RKO (cell line): ENCODE measurements around the gene ZFYVE28.
"Not testable (repeated sequence)": the region's sequence is repeated elsewhere in the genome, so short reads cannot be mapped to it uniquely, and the experiment has no call there.

Experiments used
- DNase-seq: peaks from one replicate; pipeline ENCODE4 v3.0.0-alpha.2; 2016; ENCODE audit warnings: low spot score

The ZFYVE28 gene

GRCh38 chr4:2390146-2390545 is 28.3 kb downstream of the ZFYVE28 start:
- no peak for DNase-seq

DNA sequence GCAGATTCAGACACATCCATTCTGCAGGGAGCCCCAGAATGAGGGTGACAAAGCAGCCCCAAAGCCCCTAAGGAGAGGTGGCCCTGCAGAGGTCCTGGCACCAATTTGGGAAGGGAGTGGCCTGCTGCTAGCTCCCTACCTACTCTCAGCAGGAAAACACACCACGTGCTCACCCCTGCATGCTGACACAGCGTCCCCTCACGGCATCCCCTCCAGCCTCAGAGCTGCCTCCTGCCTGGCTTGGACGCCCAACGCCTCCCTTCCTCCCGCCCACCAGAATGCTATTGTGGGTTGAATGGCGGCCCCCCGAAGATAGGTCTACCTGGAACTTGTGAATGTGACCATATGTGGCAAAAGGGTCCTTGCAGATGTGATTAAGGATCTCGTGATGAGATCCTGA is 28.8 kb downstream of the ZFYVE28 start:
- DNase-seq: no peak

GRCh38 chr4:2388429-2389182 is 29.8 kb downstream of the ZFYVE28 start:
- DNase-seq: no peak

GRCh38 chr4:2387829-2388228 is 30.6 kb downstream of the ZFYVE28 start:
- no peak for DNase-seq

GRCh38 chr4:2387218-2387617 is 31.2 kb downstream of the ZFYVE28 start:
- DNase-seq: no peak

DNA sequence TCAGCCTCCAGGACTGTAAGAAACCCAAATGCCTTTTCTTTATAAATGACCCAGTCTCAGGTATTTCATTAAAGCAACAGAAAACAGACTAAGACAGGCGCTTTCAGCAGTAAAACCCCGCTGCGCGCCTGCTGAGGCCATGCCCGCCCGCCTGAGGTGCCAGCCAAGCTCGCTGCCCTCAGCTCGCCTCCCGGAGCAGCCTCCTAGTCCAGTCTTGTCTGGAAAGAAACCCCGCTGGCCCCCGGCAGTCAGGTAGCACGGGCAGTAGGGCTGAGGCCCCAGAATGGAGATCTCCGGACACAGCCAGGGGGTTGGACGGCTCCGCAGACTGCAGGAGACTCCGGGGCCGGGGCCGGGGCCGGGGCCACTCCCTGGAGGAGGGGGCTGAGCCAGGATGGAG is 31.7 kb downstream of the ZFYVE28 start:
- no peak for DNase-seq

DNA sequence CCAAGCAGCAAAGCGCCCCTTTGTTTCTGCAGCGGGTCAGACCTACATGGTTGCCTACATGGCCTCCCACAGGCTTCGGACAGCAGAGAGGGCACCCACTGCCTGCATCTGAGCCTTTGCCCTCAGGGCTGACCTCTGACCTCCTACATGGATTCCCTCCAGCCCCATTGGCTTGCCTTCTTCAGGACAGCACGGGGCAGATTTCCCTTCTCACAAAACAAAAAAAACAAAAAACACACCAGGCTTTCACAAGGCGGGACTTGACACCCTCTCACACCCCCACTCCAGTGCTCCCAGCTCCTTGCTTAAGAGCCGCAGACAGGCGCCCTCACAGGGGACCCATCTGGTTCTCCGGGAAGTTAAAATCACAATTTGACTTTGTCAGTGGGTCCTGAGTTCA is 32.9 kb downstream of the ZFYVE28 start:
- no peak for DNase-seq

DNA sequence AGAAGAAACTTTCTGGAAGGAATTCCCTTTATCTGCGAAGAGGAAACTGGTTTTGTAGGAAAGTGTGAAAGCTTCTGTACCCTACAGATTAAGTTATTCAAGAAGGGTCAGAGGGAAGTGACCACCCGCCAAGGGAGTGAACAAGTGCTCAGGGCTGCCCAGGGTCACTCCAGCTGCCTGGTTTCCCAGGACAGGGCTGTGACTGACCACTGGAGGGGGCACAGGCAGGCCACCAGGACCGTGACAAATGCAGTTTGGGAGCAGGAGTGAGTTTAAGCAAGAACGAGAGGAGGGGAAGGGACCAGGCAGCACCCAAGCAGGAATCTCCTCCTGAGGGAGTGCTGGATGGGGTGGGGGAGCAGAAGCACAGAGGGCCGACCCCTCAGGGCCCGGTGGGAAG is 34.2 kb downstream of the ZFYVE28 start:
- no peak for DNase-seq

DNA sequence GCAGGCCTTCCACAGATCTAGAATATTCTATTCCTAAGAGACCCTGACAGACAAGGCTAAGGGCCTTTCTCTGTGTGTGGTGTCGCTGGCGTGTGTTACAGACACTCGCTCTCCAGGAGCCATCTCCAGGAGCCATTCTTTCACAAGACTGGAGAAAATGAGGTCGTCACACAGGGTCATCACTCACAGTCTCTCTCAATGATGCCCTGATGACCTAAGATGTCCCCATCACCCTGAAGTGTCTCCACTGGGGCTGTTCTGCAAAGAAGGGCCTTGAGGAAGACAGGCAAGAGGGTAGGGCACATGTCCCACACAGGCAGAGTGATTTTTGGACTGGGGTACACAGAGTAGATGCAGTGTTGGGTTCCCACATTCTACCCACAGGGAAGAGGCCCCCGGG is 34.7 kb downstream of the ZFYVE28 start:
- DNase-seq: no peak

- DNase-seq: not testable (repeated sequence)
Measured at GRCh38 chr4:2383220-2383631, 35.2 kb downstream of the ZFYVE28 start.

DNA sequence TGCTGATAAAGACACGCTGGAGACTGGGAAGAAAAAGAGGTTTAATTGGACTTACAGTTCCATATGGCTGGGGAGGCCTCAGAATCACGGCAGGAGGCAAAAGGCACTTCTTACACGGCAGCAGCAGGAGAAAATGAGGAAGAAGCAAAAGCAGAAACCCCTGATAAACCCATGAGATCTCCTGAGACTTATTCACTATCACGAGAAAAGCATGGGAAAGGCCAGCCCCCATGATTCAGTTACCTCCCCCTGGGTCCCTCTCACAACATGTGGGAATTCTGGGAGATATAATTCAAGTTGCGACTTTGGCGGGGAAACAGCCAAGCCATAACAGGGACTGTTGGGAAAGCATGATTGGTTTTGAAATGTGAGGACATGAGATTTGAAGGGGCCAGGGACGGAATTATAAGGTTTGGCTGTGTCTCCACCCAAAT is 35.7 kb downstream of the ZFYVE28 start:
- not testable (repeated sequence) for DNase-seq

DNA sequence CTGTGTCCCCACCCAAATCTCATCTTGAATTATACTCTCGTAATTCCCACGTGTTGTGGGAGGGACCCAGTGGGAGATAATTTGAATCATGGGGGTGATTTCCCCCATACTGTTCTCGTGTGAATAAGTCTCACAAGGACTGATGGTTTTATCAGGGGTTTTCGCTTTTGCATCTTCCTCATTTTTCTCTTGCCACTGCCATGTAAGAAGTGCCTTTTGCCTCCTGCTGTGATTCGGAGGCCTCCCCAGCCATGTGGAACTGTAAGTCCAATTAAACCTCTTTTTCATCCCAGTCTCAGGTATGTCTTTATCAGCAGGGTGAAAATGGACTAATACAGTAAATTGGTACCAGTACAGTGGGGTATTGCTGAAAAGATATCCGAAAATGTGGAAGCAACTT is 37.9 kb downstream of the ZFYVE28 start:
- DNase-seq: not testable (repeated sequence)

GRCh38 chr4:2378898-2379297 is 39.5 kb downstream of the ZFYVE28 start:
- DNase-seq: no peak

DNA sequence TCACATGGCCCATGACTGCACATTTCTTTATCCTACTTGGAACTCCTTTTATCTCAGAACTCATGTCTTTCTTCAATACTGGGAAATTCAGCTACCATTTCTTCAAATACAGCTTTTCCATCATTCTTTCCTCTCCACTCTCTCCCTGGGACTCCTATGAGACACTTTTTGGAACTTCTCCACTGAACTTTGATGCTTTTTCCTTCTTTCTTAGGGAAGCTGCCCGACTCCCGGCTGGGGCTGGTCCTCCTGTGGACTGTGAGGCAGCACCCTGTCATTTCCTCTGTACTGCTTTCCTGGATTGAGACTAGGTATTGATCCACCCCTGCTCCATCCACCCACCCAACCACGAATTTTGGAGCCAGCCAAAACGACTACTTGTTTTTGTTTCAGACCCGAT is 40.0 kb downstream of the ZFYVE28 start:
- no peak for DNase-seq

DNA sequence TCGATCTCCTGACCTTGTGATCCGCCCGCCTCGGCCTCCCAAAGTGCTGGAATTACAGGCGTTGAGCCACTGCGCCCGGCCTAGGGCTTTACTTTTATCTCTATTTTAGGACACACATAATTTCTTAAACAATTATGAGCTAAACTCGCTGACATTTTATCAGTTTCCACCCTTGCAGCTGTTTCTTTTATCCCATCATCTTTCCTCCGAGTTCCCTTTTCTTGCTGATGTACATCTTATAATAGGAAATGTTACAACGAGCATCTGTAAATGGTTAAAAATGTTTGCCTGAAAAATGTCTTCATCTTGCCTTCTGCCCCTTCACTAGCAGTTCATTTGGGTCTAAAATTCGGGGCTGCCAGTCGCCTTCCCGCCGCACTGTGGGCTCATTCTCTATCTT is 41.2 kb downstream of the ZFYVE28 start:
- DNase-seq: no peak

- DNase-seq: no peak
Measured at GRCh38 chr4:2375427-2375826, 43.0 kb downstream of the ZFYVE28 start.

DNA sequence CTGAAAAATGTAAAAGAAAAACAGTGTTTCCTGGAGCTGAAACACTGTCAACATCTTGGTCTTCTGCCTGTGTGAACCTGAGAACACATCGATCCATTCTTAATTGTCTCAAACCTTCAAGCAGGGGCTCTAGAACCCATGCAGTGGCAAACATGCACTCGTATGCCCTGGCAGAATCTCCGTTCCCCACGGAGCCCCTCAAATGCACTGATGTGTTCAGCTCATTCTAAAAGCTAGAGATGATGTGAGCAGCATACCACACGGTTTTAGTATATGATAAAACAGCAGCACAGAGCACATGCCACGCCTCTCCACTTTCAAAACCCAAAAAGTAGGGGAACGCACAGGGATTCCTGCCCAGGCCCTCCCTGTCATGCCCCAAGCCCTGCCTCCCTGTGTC is 44.9 kb downstream of the ZFYVE28 start:
- DNase-seq: no peak

- DNase-seq: no peak
Measured at GRCh38 chr4:2372488-2373030, 45.9 kb downstream of the ZFYVE28 start.

GRCh38 chr4:2371765-2372487 is 46.5 kb downstream of the ZFYVE28 start:
- no peak for DNase-seq

- DNase-seq: no peak
Measured at GRCh38 chr4:2370597-2371320, 47.7 kb downstream of the ZFYVE28 start.

GRCh38 chr4:2368746-2369437 is 49.6 kb downstream of the ZFYVE28 start:
- DNase-seq: no peak

DNA sequence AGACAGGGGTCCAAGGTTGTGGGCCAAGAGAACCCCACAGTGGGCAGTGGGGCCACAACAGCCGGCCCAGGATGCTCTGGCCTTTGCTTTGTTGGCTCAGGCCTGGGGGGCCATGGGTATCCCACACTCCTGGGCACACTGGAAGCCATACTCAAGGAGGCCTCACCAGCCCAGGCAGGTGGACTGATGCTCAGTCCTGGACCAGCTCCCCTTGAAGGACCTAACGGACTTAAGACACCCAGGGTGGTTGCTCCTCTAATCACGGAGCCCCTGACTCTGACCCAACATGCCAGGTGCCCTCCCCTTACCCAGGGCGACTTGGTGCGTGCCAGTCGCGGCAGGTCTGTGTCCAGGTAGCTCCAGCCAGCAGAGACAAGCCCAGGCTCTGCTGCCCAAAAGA is 50.8 kb downstream of the ZFYVE28 start:
- DNase-seq: no peak
